Measurements from ENCODE around the gene SLC16A3. TPM values are rescaled to one million over a fixed set of nuclear protein-coding genes. Genes with fewer than 3 reads are reported as not detected.

Gene SLC16A3
- total RNA-seq, 1 donor from 2014 or later = 135 TPM

GRCh38 chr17:82236142-82236971 lies 7.5 kb downstream of the SLC16A3 start:
- peak; percentile 58 to 67 for DNase-seq (ENCODE audit: low read depth in 2 of 2)

GRCh38 chr17:82237083-82237745 lies 8.4 kb downstream of the SLC16A3 start:
- DNase-seq (ENCODE audit: low read depth in 2 of 2) = no peak

GRCh38 chr17:82237746-82238471 lies 9.1 kb downstream of the SLC16A3 start:
- DNase-seq (ENCODE audit: low read depth in 2 of 2) = no peak

DNA sequence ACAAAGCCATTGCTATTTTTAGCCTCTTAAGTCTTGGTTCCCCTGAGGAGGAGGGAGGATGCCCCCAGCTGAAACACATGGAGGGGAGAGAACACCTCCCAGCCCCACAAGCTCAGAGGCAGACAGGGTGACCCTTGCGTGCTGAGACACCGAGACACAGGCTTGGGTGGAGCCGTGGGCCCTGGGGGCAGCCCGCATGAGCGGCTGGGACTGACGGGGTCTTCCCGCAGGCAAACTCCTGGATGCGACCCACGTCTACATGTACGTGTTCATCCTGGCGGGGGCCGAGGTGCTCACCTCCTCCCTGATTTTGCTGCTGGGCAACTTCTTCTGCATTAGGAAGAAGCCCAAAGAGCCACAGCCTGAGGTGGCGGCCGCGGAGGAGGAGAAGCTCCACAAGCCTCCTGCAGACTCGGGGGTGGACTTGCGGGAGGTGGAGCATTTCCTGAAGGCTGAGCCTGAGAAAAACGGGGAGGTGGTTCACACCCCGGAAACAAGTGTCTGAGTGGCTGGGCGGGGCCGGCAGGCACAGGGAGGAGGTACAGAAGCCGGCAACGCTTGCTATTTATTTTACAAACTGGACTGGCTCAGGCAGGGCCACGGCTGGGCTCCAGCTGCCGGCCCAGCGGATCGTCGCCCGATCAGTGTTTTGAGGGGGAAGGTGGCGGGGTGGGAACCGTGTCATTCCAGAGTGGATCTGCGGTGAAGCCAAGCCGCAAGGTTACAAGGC lies 9.8 kb downstream of the SLC16A3 start:
- peak in 1 of 2 donors; percentile 72 for DNase-seq (ENCODE audit: low read depth in 2 of 2)

DNA sequence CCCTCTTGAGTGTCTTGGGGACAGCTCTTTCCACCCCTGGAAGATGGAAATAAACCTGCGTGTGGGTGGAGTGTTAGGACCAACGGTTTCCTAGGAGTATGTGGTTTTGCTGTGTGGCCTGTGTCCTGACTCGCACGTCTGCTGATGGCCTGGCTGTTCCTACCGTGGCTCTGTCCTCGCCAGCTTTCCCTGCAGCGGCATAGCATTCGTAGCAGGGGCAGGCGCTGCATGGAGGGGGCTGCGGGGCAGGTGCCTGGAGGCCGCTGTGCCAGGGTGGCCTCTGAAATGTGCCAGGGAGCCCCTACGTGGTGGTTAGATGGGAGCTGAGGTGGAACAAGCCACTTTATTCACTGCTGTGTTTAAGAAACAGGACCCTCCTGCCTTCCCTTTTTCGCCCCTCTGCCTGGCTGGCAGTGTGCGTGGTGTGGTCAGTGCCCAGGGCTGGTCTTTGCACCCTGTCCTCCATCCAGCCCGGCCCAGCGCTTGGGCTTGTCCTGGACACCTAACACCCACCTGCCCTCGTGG lies 10.6 kb downstream of the SLC16A3 start:
- DNase-seq (ENCODE audit: low read depth in 2 of 2) = no peak

DNA sequence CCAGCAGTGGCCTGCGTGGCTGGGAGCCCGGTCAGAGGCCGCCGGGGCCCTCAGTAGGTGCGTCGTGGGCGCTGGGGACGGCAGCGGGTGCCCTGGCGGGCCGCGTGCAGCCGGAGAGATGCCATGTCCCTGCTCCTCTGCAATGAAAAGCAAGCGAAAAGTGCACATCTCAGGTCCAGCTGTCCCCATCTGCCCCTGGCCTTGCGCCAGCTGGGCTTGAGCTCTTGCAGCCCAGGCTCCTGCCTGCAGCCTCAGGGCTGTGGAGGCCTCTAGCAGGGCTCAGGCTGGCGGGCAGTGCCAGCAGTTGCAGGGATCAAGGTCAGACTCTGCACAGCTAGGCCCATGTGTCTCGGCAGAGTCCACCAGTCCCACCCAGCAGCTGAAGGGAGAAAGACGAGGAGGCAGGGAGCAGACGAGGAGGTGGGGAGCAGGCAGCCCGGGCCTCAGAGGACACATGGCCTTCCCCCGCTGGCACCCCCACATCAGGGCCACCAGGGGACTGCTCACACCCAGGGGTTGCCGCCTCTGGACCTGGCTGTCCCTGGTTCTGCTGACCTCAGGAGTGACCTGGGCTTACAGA lies 11.2 kb downstream of the SLC16A3 start:
- no peak for DNase-seq (ENCODE audit: low read depth in 2 of 2)

DNA sequence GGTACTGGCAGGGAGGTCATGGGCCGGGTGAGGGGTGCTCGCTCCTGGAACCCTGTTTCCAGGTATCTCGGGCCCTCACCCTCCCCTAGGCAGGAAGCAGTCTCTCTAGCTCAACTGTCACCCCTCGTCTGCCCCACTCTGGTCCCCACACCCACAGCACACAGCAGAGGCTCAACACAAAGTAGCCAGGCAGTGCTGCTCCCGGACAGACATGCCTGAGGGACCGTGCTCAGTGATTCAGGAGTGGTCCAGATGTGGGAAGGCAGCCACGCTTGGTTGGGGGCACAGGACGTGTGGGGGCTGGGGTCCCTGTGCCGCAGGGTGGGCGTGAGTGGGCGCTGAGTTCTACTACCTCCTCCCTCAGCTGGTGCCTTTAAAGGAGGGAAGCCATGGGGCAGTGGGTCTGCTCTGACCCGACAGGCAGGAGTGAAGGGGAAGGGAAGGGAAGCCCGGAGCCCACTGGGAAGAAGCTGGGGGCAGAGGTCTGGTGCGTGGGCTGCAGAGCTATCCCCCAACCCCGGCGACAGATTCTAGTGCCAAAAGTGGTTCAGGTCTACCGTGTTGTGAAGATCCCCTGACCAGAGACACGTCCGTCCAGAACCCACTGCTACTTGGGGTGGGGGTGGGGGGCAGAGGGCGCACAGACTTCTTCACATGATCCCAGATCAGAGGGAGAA lies 11.8 kb downstream of the SLC16A3 start:
- no peak for DNase-seq (ENCODE audit: low read depth in 2 of 2)

- DNase-seq (ENCODE audit: low read depth in 2 of 2) = peak; percentile 57 to 84
Observed at GRCh38 chr17:82241183-82241925, 12.5 kb downstream of the SLC16A3 start.

DNA sequence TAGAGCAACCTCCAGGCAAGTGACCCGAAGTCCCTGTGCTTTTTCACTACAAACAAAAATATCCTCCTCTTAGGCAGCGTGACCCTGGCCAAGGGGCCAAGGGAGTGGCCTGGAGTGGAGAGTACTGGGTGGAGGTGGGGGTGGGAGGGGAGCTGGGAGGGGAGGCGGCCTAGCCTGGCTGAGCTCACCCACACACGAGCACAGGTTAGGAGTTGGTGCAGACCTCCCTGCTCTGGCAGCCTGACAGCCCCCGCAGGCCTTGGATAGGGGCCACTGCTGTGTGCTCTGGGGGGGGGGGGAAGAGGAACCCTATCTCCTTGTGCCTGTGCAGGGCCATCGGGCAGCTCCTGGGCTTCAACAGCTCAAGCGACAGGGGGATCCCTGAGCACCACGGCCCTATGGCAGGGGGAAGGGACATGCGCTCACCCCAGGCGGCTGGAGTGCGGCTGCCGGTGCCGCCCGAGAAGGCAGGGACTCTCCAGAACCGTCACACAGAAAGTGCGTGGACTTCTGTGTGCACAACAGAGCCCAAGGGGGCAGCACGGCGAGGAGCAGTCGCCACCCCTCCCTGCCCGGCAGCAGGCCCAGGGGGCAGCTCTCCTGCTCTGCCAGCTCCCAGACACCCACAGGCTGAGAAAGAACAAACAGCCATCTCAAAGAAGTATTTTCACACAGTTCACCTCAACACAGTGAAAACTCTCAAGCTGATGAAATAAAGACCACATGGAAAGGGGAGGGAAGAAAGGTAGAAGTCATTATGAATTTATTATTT lies 13.3 kb downstream of the SLC16A3 start:
- DNase-seq (ENCODE audit: low read depth in 2 of 2) = peak in 1 of 2 donors; percentile 31

DNA sequence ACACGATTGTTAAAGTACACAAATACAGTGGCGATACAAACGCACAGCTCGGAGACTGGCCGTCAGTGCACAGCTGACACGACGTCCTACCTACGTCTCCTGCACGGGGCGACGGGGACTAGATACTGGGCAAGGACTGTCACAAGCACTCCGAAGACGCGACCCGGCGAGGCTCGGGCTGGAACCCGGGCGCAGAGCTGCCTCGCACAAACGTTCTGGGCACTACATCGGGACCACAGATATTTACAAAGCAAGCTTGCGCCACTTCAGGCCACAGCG lies 13.8 kb downstream of the SLC16A3 start:
- DNase-seq (ENCODE audit: low read depth in 2 of 2) = no peak

GRCh38 chr17:82242977-82243647 lies 14.3 kb downstream of the SLC16A3 start:
- no peak for DNase-seq (ENCODE audit: low read depth in 2 of 2)

DNA sequence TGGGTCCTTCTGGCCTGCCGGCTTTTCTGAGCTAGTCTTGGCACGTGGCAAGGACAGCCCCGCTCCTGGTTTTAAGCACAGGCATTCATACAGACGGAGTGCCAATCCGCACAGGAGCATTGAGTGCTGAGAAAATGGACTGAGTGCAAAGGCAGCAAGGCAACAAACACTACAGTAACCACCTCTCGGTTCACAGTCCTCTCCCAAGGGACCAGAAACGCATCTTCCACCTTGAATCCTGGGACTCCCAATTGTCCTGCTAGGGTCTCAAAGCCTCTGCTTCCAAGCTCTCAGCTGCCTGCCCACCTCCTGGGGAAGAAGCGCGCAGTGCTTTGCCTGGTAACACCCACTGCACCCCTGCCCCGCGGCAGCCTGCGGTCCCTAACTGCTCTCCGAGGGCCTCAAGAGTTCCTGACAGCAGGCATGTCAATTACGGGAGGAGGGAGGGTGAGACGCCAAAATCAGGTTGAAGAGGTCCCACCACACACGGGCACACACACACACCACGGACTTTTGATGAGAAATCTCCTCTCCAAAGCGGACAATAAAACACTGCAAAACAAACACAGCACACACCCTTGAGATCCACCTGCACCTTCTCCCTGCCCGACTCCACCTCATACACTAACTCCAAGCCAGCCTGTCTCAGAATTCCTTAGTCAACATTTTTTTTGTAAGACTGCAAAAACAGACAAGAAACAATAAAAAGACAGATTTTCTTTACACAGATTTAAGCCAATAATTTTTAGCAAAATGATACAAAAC lies 15.0 kb downstream of the SLC16A3 start:
- no peak for DNase-seq (ENCODE audit: low read depth in 2 of 2)

DNA sequence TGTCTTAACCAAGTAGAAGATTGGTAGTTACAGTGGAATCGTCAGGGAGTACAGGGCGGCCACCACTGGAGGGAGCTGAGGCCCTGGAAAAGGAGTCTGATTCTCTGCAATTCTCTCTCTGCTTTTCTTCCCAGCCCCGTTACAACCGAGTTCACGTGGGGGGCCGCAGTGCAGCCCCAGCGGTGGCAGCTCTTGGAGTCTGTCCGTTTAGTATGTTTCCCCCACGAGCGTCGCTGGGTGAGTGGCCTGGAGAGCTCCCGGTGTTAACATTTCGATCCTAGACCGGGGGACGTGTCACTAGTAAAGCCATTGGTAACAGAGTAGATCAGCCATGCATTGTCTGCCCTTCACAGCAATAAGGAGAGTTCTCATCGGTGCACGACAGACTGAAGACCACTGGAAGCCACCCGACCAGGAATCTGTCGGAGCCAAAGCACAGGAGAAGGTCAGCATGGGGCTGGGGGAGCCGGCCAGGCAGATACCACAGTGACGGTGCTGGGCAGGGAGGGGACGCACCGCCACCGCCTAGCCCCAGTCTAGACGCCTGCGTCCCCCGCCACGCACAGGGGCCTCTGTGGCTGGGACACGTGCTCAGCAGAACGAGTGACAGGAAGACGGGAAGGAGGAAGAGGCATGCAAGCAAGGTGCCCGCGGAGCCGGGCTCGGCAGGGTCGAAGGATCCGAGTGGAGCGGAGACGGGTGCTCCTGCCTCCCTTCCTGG lies 15.7 kb downstream of the SLC16A3 start:
- DNase-seq (ENCODE audit: low read depth in 2 of 2) = peak; percentile 47 to 48

DNA sequence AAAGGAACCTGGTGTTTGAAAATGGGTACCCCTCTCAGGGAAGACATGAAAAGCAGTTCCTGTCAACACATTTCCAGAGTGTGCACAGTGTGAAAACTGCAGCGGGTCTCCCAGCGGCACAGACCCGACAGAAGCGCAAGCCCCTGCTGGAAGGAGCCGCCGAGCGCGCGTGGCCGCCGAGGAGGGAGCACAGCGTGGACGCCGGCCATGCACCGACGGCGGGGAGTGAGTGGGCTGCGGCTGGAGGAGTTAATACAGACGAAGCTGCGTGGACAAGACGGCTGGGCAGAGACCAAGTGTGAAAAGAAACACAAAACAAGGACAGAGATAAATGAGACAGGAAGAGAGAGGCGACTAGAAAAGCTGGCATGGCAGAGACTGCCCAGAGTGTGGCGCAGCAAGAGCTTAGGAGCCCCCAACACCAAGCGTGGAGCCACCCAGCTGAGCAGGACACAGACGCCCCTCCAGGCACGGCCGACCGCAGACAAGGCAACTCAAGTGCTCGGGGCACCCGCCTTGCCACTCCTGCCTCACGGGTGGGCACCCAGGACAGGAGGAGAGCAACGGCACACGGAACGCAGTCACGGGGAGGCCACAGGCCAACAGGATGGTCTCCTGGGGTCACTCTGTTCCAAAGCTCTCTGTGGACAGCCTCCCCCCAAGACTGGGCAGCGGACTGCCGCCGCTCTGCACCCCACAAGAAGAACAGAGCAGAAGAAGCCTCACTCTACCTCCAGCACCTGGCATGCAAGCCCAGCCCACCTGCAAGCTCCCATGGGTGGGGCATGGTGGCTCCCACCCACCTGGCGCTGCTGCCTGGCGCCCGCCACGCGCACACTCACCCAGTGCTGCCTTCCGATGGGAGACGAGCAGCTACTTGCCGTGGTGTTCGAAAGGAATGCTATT lies 16.5 kb downstream of the SLC16A3 start:
- no peak for DNase-seq (ENCODE audit: low read depth in 2 of 2)

DNA sequence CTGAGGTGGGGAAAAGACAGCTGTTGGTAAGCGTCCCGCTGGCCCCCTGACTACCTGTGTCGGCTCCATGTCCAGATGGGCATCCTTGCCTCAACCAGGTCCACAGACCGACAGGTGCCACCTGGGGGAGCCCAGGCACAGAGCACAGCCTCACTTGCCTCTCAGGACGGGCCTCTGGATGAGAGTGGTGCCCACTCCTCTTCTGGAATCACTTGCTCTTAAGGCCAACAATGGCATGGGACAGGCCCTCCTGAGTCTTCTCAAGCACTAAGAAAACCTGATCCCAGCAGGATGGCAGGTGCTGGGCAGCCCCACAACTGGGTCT lies 17.2 kb downstream of the SLC16A3 start:
- no peak for DNase-seq (ENCODE audit: low read depth in 2 of 2)

Measured in lung microvascular endothelial cell (primary cell).